Lower leg skin (tissue), 4 donors: ENCODE measurements around the gene ADH7. TPM values are rescaled to one million over a fixed set of nuclear protein-coding genes. Genes with fewer than 3 reads are reported as not detected.

ENCODE experiments used
- DNase-seq, 2 donors: peaks; one replicate each; pipeline ENCODE4 v3.0.0-alpha.2; 2019; ENCODE audit warnings: low spot score in 2 of 2
- H3K4me3 ChIP-seq: fragments of 200-600 bp; sonication (generic); 2 replicates; pipeline ENCODE4 v1.5.1; 2017; ENCODE audit warnings: mild to moderate bottlenecking, low read depth; ENCODE audit not compliant: poor library complexity, severe bottlenecking
- CTCF ChIP-seq, 3 donors: fragments of 450-650 bp; IDR thresholded peaks; one replicate each; pipeline ENCODE4 v1.5.1; 2016; ENCODE audit warnings: antibody characterized with exemption in 3 of 3, mild to moderate bottlenecking in 3 of 3, moderate library complexity in 2 of 3
- POLR2A ChIP-seq, 2 donors: fragments of 450-650 bp; IDR thresholded peaks; one replicate each; pipeline ENCODE4 v1.6.1; 2016 to 2017; ENCODE audit warnings: antibody characterized with exemption in 2 of 2, mild to moderate bottlenecking in 1 of 2, moderate library complexity in 1 of 2
- WGBS, 2 donors: methylation state at CpG; one replicate each; pipeline ENCODE4 v1.1.5; 2018; 5-methylcytosine and 5-hydroxymethylcytosine counted together
- intact Hi-C: fragments of 100-400 bp; cut with DNase I; formaldehyde crosslinking; loops from one replicate; pipeline ENCODE4 v1.15.0; 2023; ENCODE audit warnings: low total_unique reads
- total RNA-seq, 4 donors: library from RNA; depleted of rRNA; stranded (reverse); fragments of >200 nt; gene quantifications; one replicate each; pipeline ENCODE4 v1.1.0, GENCODE V29; 2016

Gene ADH7
- total RNA-seq, 4 donors from 2014 or later = 0.34 to 0.83 (median 0.52) TPM; not detected in 1

DNA sequence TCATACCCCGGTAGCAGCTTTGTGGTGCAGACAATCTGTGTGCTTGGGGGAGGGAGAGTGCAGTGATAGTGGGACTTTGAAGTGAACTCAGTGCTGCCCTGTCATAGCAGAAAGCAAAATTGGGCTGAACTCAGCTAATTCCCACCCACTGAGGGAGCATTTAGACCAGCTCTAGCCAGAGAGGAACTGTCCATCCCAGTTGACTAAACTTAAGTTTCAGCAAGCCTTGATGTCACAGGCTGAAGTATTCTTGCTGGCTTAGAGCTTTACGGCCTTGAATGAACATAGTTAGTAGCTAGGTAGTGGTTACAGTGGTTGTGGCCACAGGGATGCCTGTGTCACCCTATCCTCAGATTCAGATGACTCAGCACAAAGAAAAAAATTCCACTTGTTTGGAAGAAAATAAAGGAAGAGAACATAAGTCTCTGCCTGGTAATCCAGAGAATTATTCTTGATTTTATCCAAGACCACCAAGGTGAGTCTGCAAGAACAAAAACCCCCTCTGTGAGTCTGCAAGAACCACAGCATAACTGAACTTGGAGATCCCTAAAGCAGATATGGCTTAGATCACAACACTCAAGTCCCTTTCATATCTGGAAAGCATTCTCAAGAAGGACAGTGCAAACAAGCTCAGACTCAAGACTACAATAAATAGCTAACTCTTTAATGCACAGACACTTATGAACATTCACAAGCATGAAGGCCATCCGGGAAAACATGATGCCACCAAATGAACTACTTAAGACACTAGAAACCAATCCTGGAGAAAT is 39.4 kb downstream of the ADH7 start:
- TF ChIP-seq POLR2A (IDR thresholded peaks at IDR 0.05) (no peak), CTCF (IDR thresholded peaks at IDR 0.05) (no peak)
- no peak overlapping the region for H3K4me3 ChIP-seq
- 75 to 81% methylated on average over 3 of the region's 3 CpGs for WGBS, 2 donors
- intact Hi-C loops = no loop called here
- DNase-seq = no peak

GRCh38 chr4:99394896-99395295 is 40.2 kb downstream of the ADH7 start:
- no peak overlapping the region for H3K4me3 ChIP-seq
- no peak for DNase-seq
- no peak for TF ChIP-seq CTCF (IDR thresholded peaks at IDR 0.05)
- no peak for TF ChIP-seq POLR2A (IDR thresholded peaks at IDR 0.05)
- intact Hi-C loops = no loop called here

DNA sequence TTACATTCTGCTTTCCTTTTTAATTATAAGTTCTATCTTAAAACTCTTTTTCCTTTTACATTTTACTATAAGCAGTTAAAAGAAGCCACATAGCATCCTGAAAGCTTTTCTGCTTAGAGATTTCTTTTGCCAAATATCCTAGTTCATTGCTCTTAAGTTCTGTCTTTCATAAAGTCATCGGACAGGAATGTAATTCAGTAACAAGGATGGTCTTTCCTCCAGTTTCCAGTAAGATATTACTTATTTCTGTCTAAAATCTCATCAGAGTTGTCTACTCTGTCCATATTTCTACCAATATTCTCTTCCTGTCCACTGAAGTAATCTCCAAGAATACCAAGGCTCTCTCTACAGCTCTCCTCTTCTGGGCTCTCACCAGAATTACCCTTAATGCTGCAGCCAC is 45.1 kb downstream of the ADH7 start:
- DNase-seq = no peak
- no peak for TF ChIP-seq POLR2A (IDR thresholded peaks at IDR 0.05)
- TF ChIP-seq CTCF (IDR thresholded peaks at IDR 0.05) = no peak
- H3K4me3 ChIP-seq = no peak overlapping the region
- 63 to 69% methylated on average over 1 of the region's 1 CpG for WGBS, 2 donors
- intact Hi-C loops = no loop called here

- intact Hi-C loops = no loop called here
- no peak overlapping the region for H3K4me3 ChIP-seq
- no peak for DNase-seq
- no peak for TF ChIP-seq POLR2A (IDR thresholded peaks at IDR 0.05)
- TF ChIP-seq CTCF (IDR thresholded peaks at IDR 0.05) = no peak
Measured at GRCh38 chr4:99389606-99390005, 45.5 kb downstream of the ADH7 start.

GRCh38 chr4:99383833-99384392 is 51.2 kb downstream of the ADH7 start:
- no peak overlapping the region for H3K4me3 ChIP-seq
- DNase-seq = peak in 1 of 2 donors; percentile 56
- TF ChIP-seq CTCF (IDR thresholded peaks at IDR 0.05) (no peak), POLR2A (IDR thresholded peaks at IDR 0.05) (no peak)
- 20% methylated on average over 5 of the region's 5 CpGs for WGBS, 2 donors
- intact Hi-C loops = no loop called here

DNA sequence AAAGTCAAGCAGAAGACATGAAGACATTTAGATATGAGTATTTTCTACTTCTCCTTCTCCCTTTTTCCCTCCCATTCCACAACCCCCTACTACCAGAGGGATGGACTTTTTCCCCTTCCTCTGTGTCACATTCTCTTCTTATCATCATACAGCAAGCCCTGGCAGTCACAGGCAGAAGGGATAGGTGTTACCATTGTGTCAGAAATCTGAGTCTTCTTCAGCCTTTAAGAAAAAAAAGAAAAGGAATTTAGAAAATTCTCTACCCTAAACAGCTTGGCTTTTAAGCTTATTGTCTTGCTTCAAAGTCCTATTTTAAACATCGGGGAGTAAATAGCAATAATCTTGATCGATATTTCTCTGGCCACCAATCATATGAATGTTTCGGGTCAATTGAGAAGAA is 51.7 kb downstream of the ADH7 start:
- TF ChIP-seq POLR2A (IDR thresholded peaks at IDR 0.05) = no peak
- no peak for TF ChIP-seq CTCF (IDR thresholded peaks at IDR 0.05)
- DNase-seq = no peak
- 66 to 75% methylated on average over 3 of the region's 3 CpGs for WGBS, 2 donors
- H3K4me3 ChIP-seq = no peak overlapping the region
- intact Hi-C loops = no loop called here
